Forelimb muscle (tissue), 1 donor: ENCODE data around the gene MCCC2. TPM values are rescaled to one million over a fixed set of nuclear protein-coding genes. Genes with fewer than 3 reads are reported as not detected.
"Not testable (repeated sequence)": the region's sequence is repeated elsewhere in the genome, so short reads cannot be mapped to it uniquely, and the experiment has no call there.

Experiments
- DNase-seq: peaks from one replicate; pipeline ENCODE4 v3.0.0-alpha.2; 2013; ENCODE audit warnings: low read depth
- polyA plus RNA-seq: library from polyadenylated mRNA; unstranded; fragments of 120-200 nt; gene quantifications from one replicate; pipeline ENCODE4 v1.2.1, GENCODE V29; 2013; ENCODE audit not compliant: insufficient read length

Gene MCCC2
- polyA plus RNA-seq, 1 donor: 19.4 TPM

DNA sequence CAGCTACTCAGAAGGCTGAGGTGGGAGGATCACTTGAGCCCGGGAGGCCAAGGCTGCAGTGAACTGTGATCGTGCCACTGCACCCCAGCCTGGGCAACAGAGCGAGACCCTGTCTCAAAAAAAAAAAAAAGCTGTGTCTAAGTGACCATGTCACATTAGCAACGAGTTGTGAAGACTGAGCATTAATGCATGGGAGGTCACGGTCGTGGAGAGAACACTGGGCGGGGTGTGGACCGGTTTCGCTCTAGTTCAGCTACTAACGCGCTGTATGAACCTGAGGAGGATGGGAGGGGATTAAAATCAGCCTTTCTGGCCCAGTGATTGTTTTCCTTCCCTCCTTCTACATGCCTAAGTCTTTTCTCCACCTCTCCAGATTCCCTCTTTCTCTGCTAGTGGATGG, 75.2 kb downstream of the MCCC2 start:
- DNase-seq: no peak

- no peak for DNase-seq
These were observed 76.2 kb downstream of the MCCC2 start for GRCh38 chr5:71663191-71663969.

GRCh38 chr5:71664615-71665014, 77.5 kb downstream of the MCCC2 start:
- not testable (repeated sequence) for DNase-seq

DNA sequence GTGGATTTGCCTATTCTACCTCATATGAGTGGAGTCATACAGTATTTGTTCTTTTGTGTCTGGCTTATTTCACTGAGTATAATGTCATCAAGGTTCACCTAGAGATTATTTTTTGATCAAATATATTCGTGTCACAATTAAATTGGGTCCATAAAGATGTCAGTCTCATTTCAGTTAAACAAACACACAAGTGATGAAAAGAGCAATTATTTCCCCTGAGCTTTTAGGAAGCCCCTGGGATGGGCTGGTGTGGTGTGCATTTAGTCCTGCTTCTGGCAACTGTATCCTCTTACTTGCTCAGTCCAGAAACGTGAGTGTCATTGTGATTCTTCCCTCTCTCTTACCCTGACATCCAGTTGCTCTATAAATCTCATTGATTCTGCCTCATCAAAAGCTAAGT, 79.2 kb downstream of the MCCC2 start:
- no peak for DNase-seq

- DNase-seq: no peak
These were observed 90.8 kb downstream of the MCCC2 start for GRCh38 chr5:71677977-71678376.

DNA sequence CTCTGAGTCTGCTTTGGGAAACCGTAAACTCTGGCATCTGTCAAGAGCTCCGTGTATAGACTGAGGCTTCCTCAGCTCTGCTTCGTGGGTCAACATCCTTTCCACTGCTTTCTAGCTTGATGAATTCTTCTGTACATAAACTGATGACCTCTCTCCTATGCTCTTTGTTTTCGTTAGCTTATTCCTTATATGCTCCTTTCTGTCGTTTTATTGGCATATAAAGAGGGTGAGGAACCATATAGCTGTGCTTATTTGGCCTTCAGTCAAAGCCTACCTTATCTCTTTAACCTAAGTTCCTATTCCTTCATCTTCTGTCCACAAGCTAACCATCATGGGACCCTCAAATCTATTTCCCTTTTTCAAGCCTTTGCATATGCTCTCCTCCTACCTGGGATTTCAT, 92.6 kb downstream of the MCCC2 start:
- no peak for DNase-seq

- DNase-seq: no peak
These were observed 93.4 kb downstream of the MCCC2 start for GRCh38 chr5:71680510-71680909.

DNA sequence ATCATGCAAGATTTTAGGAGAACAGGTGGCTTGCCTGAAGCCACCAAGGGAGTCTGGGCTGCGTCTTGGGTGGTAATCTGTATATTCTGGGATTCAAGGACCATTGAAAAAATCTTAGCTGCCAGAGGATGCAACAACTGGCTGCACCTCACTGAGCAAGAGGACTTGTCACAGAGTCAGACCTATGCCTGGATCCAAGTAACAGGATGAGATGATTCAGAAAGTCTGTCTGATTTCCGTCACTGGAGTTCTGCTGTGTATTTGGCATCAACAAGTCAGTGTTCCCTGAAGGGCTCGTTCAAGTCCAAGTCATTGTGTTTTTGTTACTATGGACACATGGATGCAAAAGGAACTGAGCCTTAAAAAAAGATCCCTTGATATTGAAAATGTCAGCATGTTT, 94.2 kb downstream of the MCCC2 start:
- DNase-seq: peak; percentile 70

- no peak for DNase-seq
These were observed 97.2 kb downstream of the MCCC2 start for GRCh38 chr5:71684309-71684708.

DNA sequence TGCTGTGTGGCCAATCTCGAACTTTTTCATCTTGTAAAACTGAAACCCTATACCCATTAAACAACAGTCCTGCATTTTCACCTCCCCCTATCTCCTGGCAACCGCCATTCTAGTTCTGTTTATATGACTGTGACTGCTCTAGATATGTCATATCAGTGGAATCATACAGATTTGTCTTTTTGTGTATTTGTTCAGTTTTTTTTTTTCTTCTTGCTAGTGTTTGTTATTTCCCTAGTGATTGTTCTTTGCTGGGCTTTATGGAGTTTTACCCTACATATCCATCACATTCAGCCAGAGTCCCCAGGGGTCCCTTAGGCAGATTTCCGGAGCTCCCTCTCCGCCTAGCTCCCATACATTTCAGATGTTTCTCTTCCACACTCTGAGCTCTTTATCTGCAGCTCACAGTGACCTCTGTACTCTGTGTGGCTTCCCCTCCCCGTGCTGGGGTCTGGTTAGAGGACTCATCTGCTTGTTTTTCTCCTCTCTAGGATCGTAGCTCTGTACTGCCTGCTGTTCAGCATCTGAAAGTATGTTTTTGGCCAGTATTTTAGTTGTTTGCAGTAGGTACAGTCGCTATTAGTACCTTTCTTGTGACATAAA, 106.8 kb downstream of the MCCC2 start:
- DNase-seq: no peak

DNA sequence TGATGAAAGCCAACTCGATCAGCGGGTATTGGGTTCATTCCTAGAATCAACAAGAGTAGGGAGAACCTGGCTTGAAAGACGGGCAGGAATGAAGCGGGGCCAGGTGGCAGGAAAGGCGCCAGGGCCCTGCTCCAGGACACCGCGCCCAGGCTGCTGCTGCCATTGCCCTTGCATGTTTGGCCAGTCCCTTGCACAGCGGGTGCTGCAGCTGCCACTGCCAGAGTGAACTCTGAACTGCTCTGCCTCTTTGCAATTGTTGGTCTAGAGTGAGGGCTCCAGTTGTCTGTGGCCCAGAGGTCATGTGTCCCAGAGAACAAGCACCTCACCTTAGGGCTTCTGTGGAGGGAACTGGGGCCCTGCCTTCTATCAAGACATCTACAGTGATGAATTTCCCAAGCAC, 107.9 kb downstream of the MCCC2 start:
- no peak for DNase-seq

DNA sequence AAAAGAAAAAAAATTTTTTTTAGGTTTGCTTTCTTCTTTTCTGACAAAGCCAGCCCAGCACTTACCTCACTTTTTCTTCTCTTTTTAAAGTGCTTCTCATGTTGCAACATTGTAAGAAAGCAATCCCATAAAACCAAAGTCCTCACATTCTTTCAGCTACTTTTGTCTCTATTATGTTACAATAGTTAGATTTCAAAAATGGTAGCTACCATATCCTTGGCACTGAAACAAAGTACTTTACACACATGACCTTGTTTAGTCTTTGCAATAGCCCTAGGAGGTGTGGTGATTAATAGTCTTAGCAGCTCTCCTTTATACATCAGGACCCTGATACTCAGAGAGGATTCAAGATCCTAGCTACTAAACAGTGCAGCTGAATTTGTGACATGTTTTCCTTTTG, 108.5 kb downstream of the MCCC2 start:
- no peak for DNase-seq

GRCh38 chr5:71697967-71698366, 110.8 kb downstream of the MCCC2 start:
- DNase-seq: no peak

DNA sequence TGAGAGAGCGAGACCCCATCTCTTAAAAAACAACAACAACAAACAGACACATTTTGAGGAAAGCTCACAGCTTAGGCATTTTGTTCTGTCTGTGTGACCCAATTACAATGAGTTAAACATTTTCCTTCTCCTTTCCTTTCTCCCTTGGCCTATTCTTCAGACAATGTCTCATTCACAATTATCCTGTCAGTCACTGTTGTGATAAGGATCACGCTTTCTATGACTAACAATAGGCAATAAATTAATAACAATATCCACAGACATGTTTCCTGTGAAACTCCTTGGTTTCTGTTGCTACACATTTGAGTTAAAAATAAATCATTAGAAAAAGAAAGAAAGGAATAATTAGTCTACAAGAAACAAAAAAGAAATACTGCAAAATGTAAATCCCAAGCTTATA, 112.1 kb downstream of the MCCC2 start:
- no peak for DNase-seq

- DNase-seq: no peak
These were observed 112.6 kb downstream of the MCCC2 start for GRCh38 chr5:71699751-71700150.

DNA sequence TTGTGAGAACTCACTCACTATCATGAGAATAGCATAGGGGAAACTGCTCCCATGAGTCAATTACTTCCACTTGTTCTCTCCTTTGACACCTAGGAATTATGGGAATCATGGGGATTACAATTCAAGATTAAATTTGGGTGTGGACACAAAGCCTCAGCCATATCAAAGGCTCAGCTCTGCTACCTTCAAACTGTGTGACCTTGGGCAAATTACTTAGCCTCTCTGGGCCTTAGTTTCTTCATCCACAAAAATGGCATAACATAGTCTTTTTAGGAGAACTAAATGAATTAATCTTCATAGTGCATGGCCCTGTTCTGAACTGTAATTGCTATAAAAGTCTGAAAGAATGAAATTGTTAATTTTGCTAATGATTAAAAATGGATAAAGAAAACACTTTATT, 113.7 kb downstream of the MCCC2 start:
- no peak for DNase-seq

DNA sequence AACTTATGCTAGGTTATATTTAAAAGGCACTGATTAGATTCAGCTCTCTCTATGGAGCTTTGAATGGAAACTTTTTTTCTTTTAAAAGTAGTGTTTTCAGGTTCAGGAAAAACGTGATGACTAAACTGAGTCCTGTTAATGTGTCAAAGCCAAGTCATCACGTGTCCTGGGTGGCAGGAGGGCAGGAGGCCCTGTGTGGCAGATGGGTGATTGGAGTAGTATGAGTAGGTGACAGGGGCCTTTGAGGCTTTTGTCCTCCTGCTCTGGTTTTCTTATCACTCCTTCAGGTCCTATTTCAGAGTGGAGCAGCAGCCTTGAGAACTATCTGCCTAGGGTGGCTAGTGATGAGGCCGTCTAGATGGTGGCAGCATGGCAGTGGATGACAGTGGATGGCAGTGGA, 114.3 kb downstream of the MCCC2 start:
- DNase-seq: no peak

DNA sequence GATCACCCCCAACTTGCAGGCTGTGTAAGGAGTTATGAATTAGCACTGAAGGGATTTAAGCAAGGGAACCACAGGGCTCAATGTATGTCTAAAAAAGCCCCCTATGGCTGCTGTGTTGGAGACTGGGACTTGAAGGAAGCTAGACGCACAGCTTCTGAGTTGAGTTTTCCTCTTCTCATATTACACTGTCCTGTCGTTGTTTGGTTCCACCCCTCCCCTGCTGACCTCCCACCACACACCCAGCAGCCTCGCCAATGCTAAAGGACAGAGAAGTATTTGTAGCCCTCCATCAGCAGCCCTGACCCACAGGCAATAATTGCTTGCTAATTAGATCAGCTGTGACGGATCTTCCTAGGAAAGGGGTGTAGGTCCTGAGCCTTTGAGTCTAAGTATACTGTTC, 116.8 kb downstream of the MCCC2 start:
- DNase-seq: no peak

DNA sequence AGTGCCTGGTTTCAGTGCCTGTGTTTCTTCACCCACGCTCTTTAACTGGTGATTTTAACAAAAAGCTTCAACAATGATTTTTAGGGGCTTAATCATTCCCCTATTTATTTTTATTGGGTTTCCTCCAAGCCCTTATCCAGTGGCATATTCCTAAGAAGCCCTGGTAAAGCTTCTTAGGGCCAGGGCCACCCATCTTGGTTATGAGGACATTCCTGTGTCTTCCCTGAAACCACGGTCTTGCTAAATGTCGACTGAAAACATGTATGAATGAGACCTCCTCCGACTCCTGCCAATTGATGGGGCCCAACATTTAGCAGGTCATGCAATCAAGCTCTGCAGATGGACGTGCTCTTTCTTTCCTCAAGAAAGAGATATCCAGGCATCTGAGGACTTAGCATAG, 118.3 kb downstream of the MCCC2 start:
- DNase-seq: no peak

DNA sequence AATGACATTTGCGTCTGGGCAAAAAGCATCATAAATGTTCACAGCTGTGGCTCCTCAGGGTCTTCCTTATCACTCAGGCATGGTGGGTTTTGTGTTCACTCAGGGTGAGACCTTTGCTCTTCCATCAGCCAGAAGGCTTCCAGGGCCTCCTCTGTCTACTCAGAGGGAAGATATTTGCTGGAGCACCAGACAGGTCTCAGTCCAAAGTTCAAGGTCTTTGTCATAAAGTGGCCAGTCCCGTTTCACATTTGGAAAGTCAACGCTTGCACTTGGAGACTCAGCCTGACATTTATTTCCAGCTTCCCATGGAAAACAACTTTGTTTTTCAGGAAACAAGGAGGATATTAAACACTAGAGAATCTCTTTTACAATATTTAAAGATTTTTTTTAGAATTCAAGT, 119.8 kb downstream of the MCCC2 start:
- no peak for DNase-seq
